Measurements from ENCODE around the gene VCL.
"Not testable (repeated sequence)": the region's sequence is repeated elsewhere in the genome, so short reads cannot be mapped to it uniquely, and the experiment has no call there.

The VCL gene

DNA sequence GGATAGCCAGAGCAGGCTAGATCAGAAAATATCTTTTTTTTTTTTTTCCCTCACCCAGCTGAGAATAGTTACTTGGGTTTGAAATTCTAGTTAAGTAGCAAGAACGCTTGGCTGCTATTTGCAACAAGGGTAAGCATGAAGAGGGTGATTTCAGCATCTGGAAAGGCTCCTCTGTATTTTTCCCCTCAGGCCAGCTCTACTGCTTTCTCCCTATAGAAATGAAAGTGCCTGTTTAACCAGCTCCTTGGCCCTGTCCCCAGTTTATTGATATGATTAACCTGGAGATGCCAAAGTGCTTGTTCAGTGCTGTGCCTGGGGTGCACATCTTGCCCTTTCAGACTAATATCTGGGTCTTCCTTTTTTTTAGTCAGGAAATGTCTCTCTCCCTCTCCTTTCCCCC, 115.6 kb downstream of the VCL start:
- no peak for DNase-seq

DNA sequence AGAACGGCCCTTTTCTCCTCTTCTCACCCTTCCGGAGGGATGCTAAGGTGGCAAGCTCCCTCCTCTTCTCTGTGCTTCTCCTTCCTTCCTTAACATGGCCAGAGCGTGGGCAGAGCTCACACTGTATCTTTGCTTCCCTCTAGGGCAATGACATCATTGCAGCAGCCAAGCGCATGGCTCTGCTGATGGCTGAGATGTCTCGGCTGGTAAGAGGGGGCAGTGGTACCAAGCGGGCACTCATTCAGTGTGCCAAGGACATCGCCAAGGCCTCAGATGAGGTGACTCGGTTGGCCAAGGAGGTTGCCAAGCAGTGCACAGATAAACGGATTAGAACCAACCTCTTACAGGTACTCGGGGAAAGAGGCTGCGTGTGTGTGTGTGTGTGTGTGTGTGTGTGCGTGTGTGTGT, 116.1 kb downstream of the VCL start:
- no peak for DNase-seq

DNA sequence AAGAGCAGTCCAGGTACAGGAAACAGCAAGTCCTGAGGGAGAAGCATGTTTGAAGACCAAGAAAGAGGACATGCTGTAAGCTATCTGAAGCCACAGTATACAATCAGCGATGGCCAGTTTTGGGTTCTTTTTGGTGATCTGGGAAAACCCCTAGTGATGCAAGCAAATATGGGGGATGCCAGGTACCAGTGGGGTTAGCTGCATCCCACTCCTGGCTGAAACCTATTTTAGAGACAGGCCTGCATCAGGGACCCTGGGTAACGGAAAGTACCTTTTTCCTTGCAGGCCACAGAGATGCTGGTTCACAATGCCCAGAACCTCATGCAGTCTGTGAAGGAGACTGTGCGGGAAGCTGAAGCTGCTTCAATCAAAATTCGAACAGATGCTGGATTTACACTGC, 119.8 kb downstream of the VCL start:
- no peak for DNase-seq

DNA sequence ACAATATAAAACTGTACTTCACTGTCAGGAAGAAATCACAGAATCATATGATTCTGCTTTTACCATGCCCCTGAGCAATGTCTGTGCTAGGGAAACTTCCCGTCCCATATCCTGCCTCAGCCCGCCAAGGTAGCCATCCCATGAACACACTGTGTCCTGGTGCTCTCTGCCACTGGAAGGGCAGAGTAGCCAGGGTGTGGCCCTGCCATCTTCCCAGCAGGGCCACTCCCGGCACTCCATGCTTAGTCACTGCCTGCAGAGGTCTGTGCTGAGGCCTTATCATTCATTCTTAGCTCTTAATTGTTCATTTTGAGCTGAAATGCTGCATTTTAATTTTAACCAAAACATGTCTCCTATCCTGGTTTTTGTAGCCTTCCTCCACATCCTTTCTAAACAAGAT, 120.9 kb downstream of the VCL start:
- DNase-seq, result peak; percentile 10 to 25

DNA sequence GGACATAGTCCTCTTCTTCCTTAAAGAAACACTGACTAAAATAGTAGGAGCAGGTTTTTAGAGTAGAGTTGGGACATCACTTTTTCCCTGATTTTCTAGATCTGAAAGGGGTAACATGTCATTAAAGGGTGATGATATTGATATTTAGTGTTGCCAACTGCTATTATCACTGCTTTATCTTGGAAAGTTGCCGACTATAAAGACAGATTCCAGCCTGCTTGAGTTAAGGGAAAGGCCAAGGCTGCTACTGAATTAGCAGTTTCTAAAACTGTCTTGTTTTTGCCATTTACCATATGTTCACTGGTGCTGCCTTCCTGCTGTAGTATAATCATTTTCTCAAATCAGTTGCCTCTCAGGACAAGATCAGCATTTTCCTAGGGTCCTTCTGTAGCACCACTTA, 123.0 kb downstream of the VCL start:
- DNase-seq, result no peak

DNA sequence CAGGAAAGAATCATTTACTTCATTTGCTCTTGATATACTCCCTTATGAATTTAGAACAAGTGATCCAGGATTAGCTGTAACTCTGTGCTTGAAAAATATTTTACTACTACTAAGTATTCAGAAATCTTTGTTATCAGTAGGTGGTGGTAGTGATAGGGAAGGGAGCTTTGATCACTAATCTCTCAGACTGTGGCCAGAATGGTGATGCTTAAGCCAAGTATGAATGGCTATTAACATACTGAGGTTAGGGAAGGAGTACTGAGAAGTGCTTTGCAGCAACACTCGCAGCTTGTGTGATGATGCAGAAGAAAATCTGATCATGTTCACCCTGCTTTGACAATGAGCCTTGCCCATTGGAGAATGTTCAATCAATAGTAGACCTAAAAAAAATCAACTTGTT, 123.5 kb downstream of the VCL start:
- DNase-seq, result no peak

DNA sequence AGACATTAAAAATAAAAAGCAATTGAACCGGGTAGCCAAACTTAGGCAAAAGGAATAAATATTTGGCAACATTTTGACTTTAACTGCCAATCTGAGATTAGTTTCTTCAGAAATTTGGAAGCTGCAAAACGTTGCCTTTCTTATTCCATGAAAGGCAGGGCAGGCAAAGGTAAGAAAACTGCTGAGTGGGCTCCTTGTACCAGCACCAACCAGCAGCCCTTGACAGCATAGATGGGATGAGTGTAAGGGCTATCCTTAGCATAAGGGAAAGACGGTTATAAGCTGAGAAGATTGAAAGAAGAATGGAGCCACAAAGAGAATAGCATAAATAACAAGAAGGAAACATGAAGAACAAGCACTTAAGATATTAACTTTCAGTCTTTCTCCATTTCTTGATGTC, 124.1 kb downstream of the VCL start:
- DNase-seq, result no peak

DNA sequence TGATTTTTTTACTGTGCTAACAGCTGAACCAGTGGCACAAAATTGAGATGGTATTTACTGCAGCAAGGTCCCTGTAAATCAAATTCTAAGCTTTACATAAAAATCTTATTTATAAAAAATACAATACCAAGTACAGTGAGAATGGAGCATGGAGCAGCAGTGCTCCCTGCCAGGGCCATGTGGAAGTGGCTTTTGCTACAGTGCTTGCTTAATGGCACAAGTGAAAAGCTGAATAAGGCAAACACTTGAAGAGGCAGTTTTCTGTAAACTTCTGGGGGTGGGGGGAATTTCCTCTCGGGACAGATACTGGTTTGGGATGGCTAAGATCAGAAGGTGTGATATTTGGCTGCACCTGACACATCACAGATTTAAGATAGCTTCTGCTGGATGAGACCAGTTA, 125.2 kb downstream of the VCL start:
- no peak for DNase-seq

DNA sequence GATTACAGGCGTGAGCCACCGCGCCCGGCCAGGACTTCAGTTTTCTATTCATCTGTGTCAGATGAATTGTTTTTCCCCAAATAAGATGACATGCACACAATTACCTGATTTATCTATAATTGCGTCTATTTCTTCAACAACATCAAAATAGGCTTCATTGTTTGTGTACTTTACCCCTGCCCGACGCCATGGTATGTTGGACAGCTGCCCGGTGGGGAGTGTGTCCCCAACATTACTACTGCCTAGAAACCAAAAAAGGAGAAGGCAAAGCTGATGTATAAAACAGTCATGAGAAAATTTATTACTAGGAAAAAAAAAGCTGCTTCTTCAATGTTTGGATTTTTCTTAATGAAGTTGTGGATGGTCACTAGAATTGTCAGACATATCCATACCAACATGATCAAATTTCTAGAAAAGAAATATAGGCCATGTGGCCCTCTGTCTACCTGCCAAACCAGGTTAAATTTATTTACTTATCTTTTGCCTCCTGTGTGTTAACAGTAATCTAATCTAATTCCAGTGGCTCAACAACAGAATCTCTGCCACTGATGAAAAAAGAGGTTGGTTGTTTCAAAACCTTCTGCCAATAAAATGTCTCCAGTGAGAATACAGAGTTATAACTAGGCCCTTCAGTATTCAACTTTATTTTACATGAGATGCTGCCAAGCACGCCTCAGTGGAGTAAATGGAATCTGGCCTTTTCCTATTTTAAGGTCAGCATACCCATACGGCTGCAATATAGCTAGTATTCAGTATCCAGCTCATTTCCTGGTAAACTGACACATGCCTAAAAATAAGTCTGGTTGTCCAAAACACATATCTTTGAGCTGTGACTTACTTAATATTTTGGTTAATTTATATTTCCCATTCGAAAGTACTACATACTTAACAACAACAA, 136.3 kb downstream of the VCL start:
- no peak for DNase-seq

DNA sequence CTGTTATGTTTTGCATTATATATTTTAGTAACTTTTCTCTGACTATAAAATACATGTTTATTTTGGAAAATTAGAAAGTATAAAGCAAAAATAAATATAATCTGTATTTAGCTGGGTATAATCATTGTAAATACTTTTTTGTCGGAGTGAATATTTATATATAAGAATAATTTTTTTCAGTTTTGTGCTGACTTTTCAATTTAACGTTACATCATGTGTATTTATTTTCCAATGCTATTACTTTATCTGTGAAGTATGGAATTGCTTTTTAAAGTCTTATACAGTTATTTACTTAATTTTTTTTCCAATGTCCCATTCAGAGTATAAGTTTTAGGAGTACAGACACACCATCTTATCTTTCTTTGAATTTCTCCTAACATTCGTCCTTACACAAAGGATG, 137.5 kb downstream of the VCL start:
- no peak for DNase-seq

DNA sequence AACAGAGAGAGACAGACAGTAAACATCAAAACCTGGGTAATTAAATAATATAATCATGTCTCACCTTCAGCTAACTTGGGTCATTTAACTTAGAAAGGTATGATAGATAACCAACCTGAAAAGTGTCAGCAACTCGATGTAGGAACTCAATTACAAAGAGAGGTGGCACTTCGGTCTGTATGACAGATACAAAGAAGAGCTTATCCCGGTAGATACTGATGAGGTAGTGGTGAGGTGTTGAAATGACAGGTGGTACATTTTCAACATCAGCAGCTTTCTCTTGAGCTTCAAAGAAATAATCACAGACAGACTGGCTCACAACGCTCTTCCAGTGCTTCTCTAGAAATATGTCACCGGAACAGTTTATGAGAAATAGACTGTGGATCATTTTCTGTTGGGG, 140.1 kb downstream of the VCL start:
- no peak for DNase-seq

DNA sequence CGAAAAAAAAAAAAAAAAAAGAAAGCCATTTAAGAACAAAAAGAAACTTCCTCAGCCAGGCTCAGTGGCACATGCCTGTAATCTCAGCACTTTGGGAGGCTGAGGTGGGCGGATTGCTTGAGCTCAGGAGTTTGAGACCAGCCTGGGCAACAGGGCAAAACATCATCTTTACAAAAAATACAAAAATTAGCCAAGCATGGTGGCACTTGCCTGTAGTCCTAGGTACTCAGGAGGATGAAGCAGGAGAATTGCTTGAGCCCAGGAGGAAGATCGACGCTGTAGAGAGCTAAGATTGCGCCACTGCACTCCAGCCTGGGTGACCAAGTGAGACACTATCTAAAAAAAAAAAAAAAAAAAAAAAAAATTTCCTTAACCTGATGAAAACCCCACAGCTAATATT, 140.7 kb downstream of the VCL start:
- not testable (repeated sequence) for DNase-seq

DNA sequence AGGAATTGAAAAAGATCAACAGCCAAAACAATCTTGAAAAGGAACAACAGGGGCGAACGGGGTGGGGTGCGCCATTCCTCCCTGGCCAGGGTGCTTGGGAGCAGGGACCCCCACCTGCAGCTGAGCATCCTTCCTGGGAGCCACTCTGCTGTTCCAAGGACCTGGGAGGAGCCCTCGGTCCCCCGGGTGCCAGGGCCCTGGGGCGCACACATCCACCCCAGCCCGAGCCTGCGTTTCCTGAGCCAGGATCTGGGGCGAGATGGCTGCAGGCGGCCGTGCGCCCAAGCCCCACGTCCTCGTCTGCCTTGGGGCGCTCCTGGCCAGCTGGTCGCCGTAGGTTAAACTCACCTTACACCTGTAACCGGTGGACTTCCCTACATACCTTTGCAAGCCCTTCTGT, 142.1 kb downstream of the VCL start:
- no peak for DNase-seq

DNA sequence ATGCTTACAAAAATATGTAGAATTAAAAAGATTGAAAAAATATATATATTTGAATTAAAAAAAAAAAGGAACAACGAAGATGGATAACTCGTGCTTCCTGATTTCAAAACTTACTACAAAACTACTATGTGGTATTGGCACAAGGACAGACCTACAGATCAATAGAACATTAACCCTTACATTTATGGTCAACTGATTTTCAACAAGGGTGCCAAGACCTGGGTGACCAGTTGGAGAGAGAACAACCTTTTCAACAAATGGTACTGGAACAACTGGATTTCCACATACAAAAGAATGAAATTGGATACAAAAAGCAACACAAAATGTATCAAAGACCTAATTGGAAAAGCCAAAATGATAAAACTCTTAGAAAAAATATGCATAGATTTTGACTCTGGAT, 142.6 kb downstream of the VCL start:
- no peak for DNase-seq

DNA sequence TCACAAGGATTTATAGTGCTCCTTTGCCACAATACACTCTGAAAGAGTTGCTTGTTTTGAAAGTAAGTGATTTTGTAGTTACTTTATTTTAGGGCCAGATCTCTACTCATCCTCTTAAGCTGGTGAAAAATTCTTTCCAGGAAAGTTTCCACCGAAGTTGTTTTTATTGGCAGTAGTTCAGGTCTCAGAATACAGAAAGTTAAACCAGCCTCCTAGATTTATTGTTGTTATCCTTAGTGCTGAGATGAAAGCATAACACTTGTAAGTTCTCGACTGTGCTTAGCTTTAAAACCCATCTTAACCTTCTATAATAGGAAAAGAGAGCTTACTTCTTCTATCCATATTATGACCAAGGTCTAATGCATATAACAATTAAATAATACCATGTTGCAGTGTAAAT, 147.2 kb downstream of the VCL start:
- peak in 1 of 2 experiments; percentile 4 for DNase-seq

DNA sequence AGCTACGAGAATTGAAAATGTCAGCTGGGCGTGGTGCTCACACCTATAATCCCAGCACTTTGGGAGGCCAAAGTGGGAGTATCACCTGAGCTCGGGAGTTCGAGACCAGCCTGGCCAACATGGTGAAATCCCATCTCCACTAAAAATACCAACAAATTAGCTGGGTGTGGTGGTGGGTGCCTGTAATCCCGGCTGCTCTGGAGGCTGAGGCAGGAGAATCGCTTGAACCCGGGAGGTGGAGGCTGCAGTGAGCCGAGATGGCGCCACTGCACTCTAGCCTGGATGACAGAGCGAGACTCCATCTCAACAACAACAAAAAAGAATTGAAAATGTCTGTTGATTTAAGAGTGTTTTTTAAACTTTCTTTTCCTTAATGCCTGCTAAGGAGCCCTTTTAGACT, 149.1 kb downstream of the VCL start:
- not testable (repeated sequence) for DNase-seq

DNA sequence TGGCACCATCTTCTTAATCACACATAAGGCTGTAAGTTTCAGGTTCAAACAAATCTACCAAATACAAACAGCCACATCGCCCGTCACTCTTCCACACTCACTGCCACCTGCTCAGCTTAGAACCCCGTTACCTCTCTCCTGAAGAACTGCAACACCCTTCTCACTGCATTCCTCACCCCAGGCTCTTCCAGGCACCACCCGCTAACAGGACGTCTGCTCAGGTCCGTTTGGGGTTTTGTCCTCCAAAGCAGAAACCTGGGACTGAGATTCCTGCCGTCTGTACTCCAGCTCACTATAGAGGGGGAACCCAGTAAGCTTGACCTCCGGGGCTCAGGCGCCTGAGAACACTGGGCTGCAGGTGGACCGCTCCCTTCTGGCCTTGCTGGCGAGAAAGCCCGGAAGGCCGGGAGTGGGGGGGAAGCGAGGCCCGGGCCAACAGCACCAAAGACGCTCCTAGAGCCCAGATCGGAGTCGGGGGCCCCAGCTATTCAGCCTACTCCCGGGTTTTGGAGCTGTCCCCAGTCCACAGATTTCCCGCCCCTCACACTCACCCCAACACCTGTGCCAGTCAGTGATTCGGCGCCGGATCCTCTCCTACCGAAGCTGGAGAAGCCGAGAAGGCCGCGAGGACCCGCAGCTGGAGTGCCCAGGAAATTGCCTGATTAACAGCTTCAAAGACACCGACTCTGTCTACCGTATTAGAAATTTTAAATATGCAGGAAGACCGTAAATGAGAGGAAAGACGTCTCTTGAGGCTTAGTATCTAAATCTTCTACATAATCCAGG, 152.5 kb downstream of the VCL start, which contains the start of gene AP3M1:
Gene AP3M1, minus strand, starts transcription at position 625 of the 786 bp plus-strand sequence. CDS start 12,449 bp downstream, outside the sequence.
- no peak for DNase-seq

DNA sequence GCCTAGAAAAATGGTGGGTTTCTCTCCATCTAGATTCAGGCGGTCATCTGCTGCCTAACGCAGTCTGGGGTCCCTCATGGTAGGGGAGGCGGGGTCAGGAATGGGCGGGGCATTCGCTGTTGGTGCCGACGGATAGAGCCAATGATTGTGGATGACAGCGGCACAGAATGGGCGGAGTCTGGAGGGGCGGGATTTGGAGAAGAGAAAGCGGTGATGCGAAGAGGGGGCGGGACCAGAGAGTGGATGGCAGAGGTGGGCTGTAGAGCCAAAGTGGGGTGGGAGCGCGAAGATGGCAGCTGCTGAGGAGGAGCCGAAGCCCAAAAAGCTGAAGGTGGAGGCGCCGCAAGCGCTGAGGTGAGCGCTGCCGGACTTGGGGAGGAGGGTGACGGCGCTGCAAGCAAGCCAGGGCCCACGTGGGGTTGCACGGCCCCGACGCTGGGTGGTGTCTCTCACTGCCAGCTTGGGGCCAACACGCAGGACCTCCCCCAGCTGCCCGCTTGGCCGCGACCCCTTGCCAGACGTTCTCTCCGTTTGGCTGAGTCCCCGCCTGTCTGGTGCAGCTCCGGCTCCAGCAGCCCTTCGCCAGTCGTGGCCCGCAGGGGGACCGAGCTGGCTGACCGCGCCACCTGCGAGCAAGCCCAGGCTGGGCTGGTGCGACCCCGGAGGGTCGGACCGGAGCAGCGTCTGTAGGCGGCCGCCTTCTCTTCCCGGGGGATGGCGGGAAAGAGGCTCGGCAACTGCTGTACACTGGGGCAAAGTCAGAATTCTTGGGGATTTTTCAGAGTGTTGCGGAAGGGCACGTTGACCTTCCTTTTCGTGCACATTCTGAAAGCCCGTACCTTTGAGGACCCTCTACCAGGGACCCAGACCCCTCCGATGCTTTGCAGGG, 153.3 kb downstream of the VCL start, which contains the start of gene ADK:
Gene ADK, plus strand, starts transcription at position 232 of the 889 bp plus-strand sequence. Its CDS starts 58 bp downstream, at position 290.
- peak; percentile 90 to 95 for DNase-seq

DNA sequence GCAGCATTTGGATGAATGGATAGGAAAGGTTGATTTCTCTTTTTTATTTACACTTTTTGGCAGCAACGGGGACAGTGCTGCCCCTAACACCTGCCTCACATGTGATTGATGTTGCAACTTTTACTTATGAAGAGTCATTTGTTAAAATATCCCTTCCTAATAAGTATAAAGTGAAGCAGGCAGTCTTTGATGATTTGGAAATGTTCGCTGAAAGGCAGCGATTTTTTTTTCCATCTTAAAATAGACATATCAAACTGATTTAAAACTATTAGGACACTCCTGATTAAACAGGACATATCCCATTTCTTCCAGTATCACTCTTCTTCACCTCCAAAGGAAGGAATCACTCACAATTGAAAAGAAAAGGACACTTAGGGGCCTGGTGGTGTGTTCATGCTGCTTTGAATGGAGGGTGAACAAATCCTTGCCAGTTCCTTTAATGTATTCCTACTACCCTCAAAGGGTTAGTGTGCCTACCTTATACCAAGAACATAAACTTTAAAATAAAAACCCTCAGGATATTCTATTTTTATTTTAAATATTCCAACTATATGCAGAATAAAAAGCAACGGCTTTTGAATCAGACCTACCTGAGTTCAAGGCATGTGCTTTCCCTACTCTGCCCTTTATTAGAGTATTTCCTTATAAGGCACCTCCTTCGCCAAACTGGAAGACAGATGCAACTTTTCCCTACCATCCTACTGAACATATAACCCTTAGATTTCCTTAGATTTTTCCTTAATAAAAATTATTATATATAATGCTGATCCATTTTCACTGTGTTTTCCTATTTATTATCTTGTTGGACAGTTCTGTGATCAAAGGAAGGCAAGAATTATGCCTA, 154.2 kb downstream of the VCL start:
- DNase-seq, result no peak

DNA sequence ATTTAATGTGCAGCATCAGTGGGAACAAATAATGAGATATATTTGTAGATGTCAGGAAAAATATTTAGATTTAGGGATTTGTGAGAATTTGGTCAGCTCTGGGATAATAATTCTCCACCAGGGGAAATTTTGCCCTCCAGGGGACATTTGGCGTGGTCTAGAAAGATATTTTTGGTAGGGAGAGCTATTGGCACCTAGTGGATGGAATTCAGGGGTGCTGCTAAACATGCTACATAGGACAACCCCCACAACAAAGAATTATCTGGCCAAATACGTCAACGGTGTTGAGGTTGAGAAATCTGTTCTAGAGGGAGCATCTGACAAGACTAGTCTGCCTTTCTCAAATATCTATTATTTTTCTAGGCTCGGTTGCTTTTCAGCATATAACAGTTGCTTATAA, 155.2 kb downstream of the VCL start:
- DNase-seq, result no peak

DNA sequence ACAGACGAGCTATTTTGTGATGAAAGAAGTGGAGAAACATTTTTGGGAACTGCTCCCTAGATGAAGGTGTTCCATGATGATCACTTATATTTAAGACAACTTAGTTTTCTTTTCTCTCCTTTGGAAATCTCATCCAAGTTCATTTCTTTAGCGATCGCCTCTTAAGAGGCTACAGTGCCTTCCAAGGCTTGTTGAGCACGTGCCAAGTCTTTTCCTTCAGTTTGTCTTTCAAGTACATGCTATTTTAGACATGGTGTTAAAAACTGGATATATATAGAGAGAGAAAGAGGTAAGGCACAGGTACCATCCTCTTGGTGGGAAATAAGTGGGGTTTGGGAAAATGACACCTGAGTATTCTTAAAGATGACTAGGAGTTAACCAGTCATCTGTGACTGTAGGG, 155.8 kb downstream of the VCL start:
- no peak for DNase-seq

DNA sequence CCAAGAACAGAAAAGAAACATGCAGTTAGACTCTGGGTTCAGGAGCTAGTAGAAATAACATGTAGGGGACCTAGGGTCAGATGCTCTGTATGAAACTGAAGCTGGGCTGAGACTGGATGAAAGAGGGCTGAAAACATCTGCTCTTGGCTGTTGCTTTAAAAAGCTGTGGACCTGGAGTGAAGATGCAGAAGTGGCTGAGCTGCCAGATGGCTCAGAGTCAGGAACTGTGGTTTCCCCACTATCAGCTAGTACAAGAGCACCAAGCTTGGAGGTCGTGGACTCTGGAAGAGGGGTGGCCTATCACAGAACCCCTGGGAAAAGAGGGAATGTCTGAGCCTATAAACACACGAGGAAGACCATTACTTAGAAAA, 159.0 kb downstream of the VCL start:
- no peak for DNase-seq

Measured in SW 1271 (cell line).